C4-2B (cell line): ENCODE results near the gene MAP3K13.

Experiments used
- H3K27ac ChIP-seq: fragments of 450-650 bp; 2 replicates; pipeline ENCODE4 v1.5.1; 2017
- ZFX ChIP-seq: fragments of 450-650 bp; IDR thresholded peaks from 2 replicates; pipeline ENCODE4 v1.6.1; 2017
- TF ChIP-seq, protein P1 (sequence below): fragments of 450-650 bp; conservative IDR thresholded peaks from 2 replicates; pipeline ENCODE4 v1.5.1; 2017; ENCODE audit warnings: mild to moderate bottlenecking

The MAP3K13 gene

GRCh38 chr3:185400866-185401265 lies 37.9 kb downstream of the MAP3K13 start:
- no peak overlapping the region for H3K27ac ChIP-seq
- no peak for TF ChIP-seq ZFX
- TF ChIP-seq, protein P1, sequence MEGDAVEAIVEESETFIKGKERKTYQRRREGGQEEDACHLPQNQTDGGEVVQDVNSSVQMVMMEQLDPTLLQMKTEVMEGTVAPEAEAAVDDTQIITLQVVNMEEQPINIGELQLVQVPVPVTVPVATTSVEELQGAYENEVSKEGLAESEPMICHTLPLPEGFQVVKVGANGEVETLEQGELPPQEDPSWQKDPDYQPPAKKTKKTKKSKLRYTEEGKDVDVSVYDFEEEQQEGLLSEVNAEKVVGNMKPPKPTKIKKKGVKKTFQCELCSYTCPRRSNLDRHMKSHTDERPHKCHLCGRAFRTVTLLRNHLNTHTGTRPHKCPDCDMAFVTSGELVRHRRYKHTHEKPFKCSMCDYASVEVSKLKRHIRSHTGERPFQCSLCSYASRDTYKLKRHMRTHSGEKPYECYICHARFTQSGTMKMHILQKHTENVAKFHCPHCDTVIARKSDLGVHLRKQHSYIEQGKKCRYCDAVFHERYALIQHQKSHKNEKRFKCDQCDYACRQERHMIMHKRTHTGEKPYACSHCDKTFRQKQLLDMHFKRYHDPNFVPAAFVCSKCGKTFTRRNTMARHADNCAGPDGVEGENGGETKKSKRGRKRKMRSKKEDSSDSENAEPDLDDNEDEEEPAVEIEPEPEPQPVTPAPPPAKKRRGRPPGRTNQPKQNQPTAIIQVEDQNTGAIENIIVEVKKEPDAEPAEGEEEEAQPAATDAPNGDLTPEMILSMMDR = no peak

- TF ChIP-seq ZFX = no peak
- TF ChIP-seq, protein P1 = no peak
- no peak overlapping the region for H3K27ac ChIP-seq
Observed at GRCh38 chr3:185401319-185401955, 38.5 kb downstream of the MAP3K13 start.

GRCh38 chr3:185402561-185402960 lies 39.6 kb downstream of the MAP3K13 start:
- TF ChIP-seq, protein P1 = no peak
- no peak for TF ChIP-seq ZFX
- H3K27ac ChIP-seq = no peak overlapping the region

GRCh38 chr3:185403002-185403401 lies 40.1 kb downstream of the MAP3K13 start:
- no peak overlapping the region for H3K27ac ChIP-seq
- TF ChIP-seq, protein P1 = no peak
- no peak for TF ChIP-seq ZFX

DNA sequence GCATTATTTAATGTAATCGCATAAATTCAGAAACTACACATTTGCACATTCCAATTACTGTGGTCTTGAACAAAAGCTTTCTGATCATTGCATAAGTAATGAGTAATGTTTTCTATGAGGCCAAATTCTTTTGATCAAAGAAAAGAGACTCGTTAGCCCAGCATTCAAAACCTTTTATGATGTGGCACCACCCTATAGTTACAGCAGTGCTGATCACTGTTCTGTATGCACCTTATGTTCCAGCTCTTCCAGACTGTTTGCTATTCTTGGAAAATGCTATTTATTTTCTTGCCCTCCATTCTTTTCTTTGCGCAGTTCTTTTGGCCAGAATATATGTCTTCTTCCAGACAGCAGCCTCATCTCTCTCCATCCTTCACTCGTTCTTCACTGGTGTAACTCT lies 42.3 kb downstream of the MAP3K13 start:
- TF ChIP-seq, protein P1 = no peak
- no peak for TF ChIP-seq ZFX
- no peak overlapping the region for H3K27ac ChIP-seq

- TF ChIP-seq, protein P1 = no peak
- no peak for TF ChIP-seq ZFX
- no peak overlapping the region for H3K27ac ChIP-seq
Observed at GRCh38 chr3:185405664-185406063, 42.7 kb downstream of the MAP3K13 start.

DNA sequence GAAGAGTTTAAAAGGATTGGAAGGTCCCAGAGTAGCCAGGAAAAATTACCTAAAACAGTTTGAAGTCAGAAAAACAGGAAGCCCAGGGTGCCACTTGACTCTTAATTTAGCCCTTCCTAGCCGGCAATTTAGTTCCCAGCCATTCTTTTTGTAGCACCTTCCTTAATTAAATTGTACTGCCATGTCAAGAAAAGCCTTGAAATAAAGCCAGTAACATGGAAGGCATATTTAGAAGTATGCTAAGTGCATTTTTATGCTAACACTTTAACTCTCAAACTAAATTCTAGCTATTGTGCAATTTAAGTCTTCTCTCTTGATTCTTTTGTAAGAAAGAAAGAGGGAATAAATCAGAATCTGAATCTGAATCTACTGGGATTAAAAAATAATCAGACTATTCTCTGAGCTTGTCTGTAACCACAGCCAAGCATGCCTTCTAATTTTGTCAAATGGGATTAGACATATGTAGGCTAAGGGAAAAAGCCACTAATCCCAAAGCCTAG lies 43.2 kb downstream of the MAP3K13 start:
- H3K27ac ChIP-seq = no peak overlapping the region
- no peak for TF ChIP-seq ZFX
- TF ChIP-seq, protein P1 = no peak
